HG03469 (cell line): Measurements from ENCODE around the gene ESPN.

Experiments
- ATAC-seq: cut with Tn5 transposase; IDR thresholded peaks from one replicate; pipeline ENCODE4 v1.9.1; 2021; ENCODE audit warnings: mild to moderate bottlenecking, moderate library complexity, moderate number of reproducible peaks; ENCODE audit not compliant: unreplicated experiment

ESPN gene

GRCh38 chr1:6495540-6496364 lies 71.2 kb downstream of the ESPN start:
- no peak for ATAC-seq

DNA sequence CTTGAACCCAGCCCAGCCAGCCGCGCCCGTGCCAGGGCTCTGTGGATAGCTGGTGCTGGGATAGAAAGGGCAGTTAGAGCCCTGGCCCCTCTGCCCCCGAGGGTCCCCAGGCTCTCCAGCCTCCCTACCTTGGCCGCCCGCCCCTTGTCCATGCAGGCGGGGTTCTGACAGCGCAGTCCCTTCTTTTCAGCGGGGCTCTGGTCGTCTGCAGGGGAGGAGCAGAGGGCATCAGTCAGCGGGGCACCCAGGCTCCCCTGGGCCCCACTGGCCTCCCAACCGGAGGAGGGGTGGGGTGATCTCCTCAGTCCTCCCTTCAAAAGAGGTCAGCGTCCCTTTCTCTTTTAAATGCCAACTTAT lies 71.8 kb downstream of the ESPN start:
- no peak for ATAC-seq

GRCh38 chr1:6496890-6497214 lies 72.3 kb downstream of the ESPN start:
- no peak for ATAC-seq

DNA sequence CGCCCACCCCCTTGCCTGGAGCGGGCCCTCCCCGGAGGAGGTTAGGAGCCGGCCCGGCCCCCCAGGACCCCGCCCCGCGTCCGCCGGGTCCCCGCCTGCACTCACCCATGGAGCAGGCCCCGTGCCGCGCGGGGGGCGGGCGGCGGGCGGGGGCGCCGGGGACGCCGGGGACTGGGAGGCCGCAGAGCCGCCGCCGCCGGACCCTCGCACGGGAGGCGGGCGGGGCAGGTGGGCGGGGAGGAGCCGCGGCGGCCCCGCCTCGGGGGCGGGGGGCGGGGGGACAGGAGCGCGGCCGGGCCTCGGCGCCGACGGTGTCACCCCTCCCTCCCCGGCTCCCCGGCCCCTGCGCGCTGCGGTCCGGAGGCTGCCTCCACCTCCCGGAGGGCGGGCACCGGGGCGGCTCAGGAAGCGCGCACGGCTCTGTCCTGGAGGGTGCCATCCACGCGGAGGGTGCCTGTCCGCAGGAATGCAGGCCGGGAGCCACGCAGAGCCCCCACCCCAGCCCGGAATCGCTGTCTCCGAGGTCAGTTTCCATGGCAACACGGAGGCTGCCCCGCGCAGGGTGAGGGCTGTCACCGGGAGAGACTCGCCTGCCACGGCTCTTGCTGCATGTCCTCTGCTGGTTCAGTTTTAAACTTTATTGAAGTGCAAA lies 72.8 kb downstream of the ESPN start:
- no peak for ATAC-seq

- ATAC-seq: no peak
Observed at GRCh38 chr1:6497867-6498575, 73.4 kb downstream of the ESPN start.

DNA sequence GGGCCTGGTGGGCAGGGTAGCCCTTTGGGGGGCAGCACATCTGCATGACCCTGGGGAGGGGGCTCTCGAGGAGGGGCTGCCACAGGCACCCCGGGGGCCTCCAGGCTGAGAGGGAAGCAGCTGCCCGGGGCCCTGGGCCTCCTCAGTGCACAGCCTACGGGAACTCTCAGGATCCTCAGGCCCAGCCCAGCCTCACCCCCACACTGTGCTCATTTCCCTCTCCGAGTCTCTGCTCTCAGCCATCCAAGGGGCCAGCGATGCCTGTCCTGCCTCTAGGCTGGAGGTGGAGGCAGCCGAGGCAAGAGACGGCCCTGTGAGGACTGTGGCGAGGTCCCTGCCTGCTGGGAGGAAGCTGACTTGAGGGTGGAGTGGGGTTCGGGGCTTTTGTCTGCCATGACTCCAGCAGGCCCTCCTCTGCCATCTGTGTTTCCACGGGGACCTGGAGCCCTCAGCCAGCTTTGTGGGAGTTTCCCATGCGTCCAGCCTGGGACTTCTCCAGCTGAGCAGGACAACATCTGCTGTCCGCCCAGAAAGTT lies 74.1 kb downstream of the ESPN start:
- ATAC-seq: no peak

GRCh38 chr1:6499296-6499695 lies 74.7 kb downstream of the ESPN start:
- ATAC-seq: no peak

DNA sequence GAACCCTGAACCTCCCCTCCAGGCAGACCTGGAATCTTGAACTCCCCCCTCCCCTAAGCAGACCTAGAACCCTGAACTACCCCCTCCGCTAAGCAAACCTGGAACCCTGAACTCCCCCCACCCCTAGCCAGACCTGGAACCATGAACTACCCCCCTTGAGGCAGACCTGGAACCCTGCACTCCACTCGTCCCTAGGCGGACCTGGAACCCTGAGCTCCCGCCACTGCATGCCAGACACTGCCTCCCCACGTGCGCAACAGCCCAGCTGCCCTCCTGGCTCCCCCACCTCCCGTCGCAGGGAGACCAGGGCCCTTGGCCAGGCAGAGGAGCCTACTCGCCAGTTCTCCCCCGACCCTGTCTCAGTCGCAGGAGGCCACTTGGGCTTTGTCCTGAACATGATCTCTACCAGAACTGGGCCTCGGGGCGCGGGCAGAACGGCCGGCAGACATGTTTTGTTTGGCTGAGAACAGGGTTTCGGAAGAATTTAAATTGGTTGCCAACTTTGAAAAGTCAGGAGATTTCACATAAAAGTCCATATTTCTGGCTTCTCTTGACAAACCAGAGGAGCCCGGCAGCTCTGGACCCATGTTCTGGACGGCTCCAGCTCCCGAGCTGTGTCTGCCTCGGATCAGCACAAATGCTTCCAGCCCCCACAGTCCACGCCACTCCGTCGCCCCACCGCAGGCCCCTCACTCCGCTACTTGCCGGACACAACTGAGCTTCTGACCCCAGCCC lies 76.1 kb downstream of the ESPN start:
- ATAC-seq: no peak

DNA sequence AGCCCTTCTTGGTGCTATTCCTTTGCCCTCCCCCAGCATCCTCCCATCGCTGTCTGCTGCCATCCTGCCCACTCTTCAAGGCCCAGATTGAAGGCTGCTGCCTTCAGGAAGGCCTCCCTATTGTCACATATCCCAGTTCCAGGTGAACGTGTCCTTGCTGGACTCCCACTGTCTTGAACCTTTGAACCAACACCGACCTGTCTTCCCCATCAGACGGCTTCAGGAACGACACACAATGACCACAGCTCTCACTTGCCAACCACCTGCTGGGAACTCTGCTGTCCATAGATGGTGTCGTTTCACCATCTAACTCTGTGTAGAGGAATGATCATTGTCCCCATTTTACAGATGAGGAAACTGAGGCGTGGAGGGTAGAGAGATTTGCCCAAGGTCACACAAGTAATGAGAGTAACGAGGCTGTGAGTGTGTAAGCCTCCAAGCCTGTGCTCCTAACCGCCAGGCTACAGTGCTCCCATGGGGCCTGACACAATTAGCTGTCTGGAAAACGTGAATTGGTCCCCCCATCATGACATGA lies 76.8 kb downstream of the ESPN start:
- ATAC-seq: no peak

DNA sequence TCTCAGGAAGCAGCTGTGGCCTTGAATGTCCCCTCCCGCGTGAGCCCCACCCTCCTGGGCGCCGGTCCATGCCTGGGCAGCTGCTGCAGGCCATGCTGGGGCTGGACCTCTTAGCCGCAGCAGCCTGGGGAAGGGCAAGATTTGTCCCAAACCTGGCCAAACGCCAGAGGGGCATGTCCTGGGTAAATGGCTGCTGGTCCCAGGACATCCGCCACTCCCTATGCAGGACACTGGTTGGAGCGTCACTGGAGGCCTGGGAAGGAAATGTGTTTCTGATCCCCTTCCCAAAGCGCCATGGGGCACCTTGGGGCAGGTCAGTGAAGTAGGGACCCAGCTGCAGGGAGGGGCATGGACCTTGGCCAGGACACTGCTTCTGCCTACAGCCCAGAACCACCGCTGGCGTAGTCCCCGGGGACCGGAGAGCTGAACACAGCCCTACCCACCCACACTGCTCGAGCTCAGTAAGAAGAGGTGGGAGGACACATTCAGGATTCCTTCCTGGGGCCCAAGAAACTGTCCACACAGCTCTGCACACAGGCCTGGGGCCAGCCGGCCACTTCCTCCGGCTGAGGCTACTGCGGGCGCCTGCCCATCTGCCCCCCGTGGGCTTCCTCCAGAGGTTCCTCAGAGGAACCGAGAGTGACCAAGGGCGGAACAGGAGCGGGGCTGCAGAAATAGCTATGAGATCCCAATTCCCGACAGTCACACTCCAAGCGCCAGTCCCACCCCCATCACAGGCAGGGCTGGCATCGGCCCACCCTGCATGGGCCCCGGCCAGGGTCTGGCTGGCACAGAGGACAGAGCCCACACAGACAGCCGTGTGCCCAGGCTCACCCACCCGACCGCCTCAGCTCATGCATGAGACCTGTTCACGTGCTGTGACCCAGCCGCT lies 77.7 kb downstream of the ESPN start:
- ATAC-seq: no peak

GRCh38 chr1:6503884-6504602 lies 79.5 kb downstream of the ESPN start:
- ATAC-seq: no peak

DNA sequence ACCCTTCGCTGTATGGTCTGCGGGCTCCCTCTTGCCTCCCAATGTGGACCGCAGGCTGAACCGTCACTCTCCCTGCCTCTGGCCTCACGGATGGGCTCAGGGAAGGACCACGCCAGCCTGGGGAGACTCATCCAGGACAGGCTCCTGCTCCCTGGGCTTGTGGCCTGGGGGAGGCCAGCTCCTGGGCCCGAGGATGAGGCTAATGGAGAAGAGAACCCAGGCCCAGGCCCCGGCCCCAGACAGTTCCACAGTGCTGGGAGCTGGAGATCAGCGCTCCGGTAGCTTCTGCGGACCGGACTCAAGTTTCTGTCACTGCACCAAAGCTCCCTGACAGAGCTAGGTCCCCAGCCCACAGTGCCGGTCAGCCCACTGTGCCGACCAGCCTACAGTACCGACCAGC lies 80.3 kb downstream of the ESPN start:
- ATAC-seq: no peak

GRCh38 chr1:6505367-6506209 lies 81.0 kb downstream of the ESPN start:
- no peak for ATAC-seq

GRCh38 chr1:6506210-6507036 lies 81.8 kb downstream of the ESPN start:
- ATAC-seq: no peak

GRCh38 chr1:6507037-6507428 lies 82.5 kb downstream of the ESPN start:
- ATAC-seq: no peak

GRCh38 chr1:6507461-6507911 lies 82.9 kb downstream of the ESPN start:
- ATAC-seq: no peak

- no peak for ATAC-seq
Observed at GRCh38 chr1:6508154-6508815, 83.7 kb downstream of the ESPN start.
